KG1 (cell line): ENCODE results near the gene IL17RB.

Experiments used
- DNase-seq: peaks from one replicate; lab custom pipeline; 2025; lab: John Stamatoyannopoulos, UW

Gene IL17RB

DNA sequence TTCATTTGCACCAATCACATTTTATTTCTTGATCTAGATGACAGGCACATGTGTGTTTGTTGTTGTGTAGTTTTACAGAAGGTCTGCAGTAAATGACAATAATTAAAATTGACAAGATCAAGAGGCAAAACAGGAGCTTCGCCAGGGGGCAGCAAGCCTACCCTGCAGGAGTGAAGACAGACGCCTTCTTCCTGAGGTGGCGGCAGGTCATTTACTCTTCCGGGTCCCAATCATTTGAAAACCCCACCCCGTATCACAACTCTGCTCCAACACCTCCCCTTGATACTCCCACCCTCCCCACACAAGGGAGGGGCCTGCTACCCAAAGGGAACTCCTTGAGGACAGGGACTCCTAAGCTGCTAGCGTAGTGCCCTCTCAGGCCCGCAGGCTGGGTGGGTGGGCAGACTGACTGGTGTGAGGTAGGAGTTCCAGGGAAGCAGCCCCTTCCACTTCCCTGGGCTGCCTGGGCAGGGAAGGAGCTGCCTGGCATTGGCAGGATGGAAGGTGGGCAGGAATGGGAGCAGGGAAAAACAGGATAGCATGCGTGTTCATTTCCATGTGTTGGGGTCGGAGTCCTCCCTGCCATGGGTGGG is 13.2 kb upstream of the IL17RB start:
- no peak for DNase-seq

- no peak for DNase-seq
These were observed 12.7 kb upstream of the IL17RB start for GRCh38 chr3:53833700-53834099.

GRCh38 chr3:53834429-53835095 is 11.8 kb upstream of the IL17RB start:
- no peak for DNase-seq

DNA sequence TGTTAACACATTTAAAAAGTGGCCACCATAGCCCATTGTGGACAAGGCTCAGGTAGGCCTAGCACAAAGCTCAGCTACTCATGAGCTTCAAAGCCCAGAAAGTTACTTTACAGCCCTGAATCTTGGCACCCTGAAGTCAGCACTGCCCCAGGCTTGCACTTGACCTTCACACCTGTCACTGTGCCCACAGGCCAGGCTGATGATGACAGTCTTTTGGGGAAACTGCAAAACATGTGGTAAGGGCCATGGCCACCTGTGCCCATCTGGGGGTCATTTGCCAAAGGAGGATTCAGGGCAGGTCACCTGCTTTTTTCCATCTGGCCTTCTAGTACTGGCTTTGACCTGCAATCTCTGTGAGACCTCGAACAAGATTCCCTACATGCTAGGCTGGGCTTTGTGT is 11.1 kb upstream of the IL17RB start:
- no peak for DNase-seq

DNA sequence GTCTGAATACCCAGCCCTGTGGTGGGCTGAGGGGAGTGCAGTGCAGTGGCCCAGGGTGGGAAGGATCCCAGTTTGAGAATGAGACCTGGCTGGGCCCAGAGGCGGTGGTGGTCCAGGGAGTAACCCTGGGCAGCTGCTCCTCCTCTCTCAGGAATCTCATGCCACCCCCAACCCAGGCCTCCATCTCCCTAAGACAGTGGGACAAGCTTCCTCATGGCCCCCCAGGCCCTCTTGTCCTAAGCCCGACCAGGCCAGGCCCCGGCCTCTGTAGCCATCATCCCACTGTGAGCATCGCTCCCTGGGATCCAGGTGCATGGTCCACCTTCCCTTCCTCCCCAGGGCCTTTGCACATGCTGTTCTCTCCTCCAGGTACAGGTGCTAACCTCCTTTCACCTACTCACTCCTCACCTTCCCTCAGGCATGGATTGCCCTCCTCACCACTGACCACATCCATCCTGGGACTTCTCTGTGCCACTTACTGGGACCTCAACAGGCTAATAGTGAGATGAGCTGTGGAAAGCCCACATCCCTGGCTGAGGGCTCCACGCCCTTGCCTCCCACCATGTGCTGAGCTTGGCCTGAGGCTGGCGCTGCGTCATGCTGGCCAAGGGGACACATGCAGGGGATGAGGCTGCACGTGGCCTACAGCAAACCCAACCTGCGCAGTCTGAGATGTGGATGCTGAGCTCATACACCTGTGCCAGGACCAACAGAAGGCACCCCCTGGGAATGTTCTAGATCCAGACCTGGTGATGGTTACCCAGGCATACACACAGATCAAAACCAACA is 10.1 kb upstream of the IL17RB start:
- DNase-seq: no peak

GRCh38 chr3:53837331-53837730 is 9.0 kb upstream of the IL17RB start:
- DNase-seq: no peak

DNA sequence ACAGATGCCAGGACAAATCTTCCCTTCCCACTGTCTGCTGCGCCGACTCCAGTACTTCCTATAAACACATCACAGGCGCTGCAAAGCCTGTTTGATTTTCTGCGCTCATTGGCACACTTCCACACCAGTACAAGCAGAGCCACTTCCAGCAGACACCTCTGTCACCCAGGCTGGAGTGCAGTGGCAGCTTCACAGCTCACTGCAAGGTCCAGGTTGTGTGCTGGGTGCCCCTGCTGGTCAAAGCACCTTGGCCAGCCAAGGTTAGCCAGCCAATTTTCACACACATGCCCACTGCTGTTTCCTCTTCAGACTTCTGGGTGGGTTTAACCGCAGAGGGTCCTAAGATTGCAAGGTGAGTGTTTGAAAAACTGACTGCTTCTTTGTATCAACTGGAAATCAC is 5.1 kb upstream of the IL17RB start:
- no peak for DNase-seq

DNA sequence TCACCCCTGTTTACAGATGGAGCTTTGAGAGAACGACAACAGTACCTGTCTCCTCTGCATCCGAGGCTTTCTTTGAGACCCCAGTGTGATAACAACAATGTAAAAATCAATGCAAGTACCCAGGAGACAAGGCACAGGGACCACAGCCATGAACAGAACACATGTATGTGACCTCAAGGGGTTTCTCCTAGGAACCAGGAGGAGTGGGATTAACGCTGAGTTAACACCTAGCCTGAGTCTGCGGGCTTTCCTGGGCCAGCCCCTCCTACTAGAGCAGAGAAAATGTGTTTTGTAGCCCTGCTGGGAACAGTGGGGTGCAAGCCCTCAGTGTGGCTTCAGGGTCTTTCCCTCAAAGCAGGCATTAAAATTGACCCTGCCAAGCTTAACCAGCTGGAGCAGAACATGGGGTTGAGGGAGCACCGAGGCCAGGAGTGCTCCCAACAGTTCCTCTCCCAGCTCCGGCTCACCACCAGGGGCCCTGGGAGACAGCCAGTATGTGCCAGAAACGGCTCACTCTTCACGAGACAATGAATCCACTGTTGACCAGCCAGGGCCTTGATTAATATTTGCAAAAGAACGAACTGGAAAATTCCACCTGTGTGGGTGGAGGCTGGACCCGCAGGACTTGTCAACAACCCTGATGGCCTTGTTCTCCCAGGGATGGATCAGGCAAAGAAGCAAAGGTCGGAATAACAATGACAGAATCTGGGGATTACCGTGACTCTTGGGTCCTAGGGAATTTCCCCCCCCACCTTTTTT is 3.8 kb upstream of the IL17RB start:
- no peak for DNase-seq

DNA sequence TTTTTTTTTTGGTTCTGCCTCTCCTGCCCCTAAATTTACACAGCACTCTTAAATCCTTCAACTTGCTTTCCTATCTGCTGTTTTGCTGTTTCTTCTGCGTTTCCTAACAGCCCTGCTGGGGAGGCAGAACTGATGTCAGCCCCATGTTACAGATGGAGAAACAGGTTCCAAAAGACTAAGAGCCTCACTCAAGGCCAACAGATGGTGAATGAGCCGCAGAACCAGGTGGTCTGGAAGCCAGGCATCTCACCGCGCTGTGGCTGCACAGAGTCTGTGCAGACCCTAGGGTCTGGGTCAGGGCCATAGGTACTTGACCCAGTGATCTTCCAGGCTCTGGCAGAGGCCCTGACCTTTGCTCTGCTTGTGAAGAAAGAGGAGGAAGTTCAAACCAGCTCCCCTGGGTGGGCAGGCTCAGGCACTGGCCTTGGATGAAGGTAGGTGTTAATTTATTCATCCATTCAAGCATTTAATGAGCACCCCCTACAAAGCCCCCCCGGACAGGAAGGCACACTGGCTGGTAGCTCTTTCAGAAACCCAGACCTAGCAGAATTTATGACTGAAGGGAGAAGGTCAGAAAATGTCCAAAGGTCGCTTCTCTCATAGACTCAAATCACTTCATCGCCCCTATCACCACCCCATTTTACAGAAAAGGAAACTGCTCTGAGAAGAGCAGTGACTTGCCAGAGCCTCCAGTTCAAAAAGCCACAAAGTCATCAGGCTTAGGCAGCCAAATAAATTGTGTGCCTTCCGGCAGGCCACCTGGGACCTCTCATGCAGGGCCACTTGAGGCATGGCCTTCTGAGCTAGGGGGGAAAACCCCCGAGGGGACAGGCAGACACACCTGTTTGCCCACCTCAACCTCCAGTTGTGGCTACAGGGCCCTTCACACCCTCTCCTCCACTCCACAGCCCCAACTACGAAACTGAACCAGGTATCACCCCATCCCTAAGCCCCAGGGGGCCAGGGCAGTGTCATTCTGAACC is 2.9 kb upstream of the IL17RB start:
- no peak for DNase-seq

- DNase-seq: no peak
These were observed 1.9 kb upstream of the IL17RB start for GRCh38 chr3:53844262-53845102.

DNA sequence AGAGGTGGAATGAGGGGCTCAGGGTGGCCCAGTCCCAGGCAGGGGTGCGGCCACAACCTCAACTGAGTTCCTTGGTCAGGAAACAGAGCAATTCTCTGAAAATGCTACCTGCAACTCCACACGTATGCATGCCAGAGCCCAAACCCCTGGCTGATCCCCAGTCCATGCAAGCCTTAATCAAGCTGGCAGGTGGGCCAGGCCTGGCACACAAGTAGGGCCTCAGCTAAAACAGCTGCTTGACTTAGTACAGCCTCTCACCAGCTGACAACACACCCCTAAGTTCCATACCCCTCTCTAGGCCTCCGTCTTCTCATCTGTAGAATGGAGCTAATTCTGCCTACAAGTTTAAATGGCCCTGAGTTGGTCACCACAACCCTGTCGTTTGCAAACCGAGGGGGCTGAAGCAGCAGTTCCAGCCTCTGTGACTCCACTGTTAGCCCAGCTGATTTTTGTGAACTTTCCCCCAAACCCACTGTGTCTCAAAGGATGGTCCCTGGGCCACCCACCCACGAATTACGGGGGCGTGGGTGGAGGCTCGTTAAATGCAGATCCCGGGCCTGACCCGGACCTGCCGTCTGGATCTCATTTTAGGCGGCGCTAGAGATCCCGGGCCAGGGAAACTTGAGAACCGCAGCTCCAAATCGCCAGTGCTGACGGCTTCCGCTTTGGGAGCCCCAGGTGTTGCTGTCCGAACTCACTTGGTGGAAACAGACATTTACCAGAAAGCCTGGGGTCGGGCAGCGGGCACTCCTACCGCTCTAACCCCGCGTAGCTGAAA is 1.1 kb upstream of the IL17RB start:
- DNase-seq: no peak

GRCh38 chr3:53845881-53846133 is 561 bp upstream of the IL17RB start:
- DNase-seq: no peak

GRCh38 chr3:53846851-53847155 is 435 bp downstream of the IL17RB start:
- DNase-seq: no peak

- DNase-seq: no peak
These were observed 3.5 kb downstream of the IL17RB start for GRCh38 chr3:53849916-53850315.

DNA sequence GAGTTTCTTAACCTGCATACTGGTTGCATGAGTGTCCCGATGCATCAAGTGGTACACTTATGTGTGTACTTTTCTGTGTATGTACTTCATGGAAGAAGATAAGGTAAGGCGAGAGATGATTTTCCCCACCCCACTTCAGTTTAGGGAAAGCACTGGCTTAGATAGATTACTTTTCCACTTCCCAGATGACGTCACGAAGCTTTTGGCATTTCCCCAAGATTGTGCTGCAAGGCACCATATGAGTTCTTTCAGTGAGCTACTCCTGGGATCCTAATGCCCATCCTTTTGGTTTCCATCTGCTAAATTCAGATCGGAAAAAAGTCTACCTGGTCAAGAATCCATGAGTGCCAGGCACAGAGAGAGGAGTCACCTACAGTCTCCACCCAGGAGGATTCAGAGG is 4.5 kb downstream of the IL17RB start:
- no peak for DNase-seq

DNA sequence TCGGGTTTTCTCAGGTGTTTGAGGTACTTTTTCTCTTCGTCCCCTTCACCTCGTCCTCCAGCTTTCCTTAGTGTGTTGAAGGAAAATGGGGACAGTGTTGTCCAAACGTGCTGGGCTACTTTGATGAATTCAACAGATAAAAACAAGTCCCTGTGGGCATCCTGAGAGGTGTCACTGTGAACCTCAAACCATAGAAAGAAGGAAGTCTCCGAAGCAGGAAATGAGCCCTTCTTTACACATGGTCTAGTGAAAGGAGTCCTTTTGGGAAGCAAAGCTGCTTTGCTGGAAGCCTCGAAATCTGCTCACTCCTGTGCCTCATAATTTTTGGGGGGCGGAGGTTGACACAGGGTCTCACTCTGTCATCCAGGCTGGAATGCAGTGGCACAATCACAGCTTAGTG is 10.6 kb downstream of the IL17RB start:
- DNase-seq: no peak

DNA sequence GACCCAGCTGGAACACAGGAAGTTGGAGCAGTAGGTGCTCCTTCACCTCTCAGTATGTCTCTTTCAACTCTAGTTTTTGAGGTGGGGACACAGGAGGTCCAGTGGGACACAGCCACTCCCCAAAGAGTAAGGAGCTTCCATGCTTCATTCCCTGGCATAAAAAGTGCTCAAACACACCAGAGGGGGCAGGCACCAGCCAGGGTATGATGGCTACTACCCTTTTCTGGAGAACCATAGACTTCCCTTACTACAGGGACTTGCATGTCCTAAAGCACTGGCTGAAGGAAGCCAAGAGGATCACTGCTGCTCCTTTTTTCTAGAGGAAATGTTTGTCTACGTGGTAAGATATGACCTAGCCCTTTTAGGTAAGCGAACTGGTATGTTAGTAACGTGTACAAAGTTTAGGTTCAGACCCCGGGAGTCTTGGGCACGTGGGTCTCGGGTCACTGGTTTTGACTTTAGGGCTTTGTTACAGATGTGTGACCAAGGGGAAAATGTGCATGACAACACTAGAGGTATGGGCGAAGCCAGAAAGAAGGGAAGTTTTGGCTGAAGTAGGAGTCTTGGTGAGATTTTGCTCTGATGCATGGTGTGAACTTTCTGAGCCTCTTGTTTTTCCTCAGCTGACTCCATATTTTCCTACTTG is 11.9 kb downstream of the IL17RB start:
- DNase-seq: no peak

GRCh38 chr3:53859178-53859577 is 12.8 kb downstream of the IL17RB start:
- DNase-seq: no peak

DNA sequence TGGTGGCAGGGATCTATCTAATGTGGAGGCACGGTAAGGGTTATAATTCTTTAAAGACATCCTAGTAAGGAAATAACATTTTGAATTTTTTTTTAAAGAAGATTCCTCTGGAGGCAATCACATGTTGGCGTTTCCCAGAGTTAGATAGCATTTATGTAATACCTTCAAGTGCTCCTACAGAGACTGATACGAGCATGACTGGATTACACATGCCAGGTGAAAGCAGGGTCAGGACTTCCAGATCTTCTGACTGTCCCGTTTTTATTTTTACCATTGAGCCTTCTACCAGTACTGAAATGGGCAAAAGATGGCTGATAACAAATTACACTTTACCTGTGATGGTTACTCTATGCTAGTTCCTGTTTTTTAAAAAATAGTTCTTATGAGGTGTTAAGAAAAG is 13.8 kb downstream of the IL17RB start:
- DNase-seq: no peak

GRCh38 chr3:53862241-53862640 is 15.9 kb downstream of the IL17RB start:
- DNase-seq: no peak
